OCI-M2 (cell line): ENCODE data around the gene MCMBP.

Source experiments
- DNase-seq: peaks from one replicate; lab custom pipeline; 2025; ENCODE audit not compliant: unreplicated experiment; lab: John Stamatoyannopoulos, UW

MCMBP gene

GRCh38 chr10:119784340-119785067, 88.1 kb downstream of the MCMBP start:
- DNase-seq = no peak

- no peak for DNase-seq
Measured at GRCh38 chr10:119783665-119784027, 89.0 kb downstream of the MCMBP start.

- no peak for DNase-seq
Measured at GRCh38 chr10:119782981-119783664, 89.5 kb downstream of the MCMBP start.

- DNase-seq = no peak
Measured at GRCh38 chr10:119781498-119781897, 91.1 kb downstream of the MCMBP start.

- DNase-seq = no peak
Measured at GRCh38 chr10:119780879-119781480, 91.7 kb downstream of the MCMBP start.
